K562 (cell line): ENCODE data around the gene ECD.

Experiments
- EGR1 ChIP-seq: fragments of 450-650 bp; conservative IDR thresholded peaks from 2 replicates; pipeline ENCODE4 v1.6.1; 2017; ENCODE audit warnings: mild to moderate bottlenecking
- HNRNPL ChIP-seq: fragments of 200-400 bp; formaldehyde crosslinking; IDR thresholded peaks from 2 replicates; pipeline ENCODE4 v1.6.1; 2017; ENCODE audit warnings: low read depth, mild to moderate bottlenecking, low read length
- NRF1 ChIP-seq, 2 experiments: fragments of 450-650 bp; IDR thresholded peaks in 1 of 2; conservative IDR thresholded peaks in 1 of 2; 2 replicates each; pipeline ENCODE4 v1.6.1; 2014; ENCODE audit warnings: mild to moderate bottlenecking in 2 of 2
- PYGO2 ChIP-seq: fragments of 450-650 bp; IDR thresholded peaks from 2 replicates; pipeline ENCODE4 v1.6.1; 2016; ENCODE audit warnings: mild to moderate bottlenecking, missing genetic modification characterization, moderate library complexity, missing compliant biosample characterization
- TF ChIP-seq, protein P1 (sequence below): sonication (generic); formaldehyde crosslinking; IDR thresholded peaks from 2 replicates; pipeline ENCODE4 v1.8.1; 2023; ENCODE audit warnings: mild to moderate bottlenecking, missing genetic modification reagents
- TF ChIP-seq, protein P2 (sequence below), 3 experiments: IDR thresholded peaks in 2 of 3; conservative IDR thresholded peaks in 1 of 3; 2 replicates each; pipeline ENCODE4 v1.5.1; 2011 to 2012; ENCODE audit warnings: low read length in 3 of 3, mild to moderate bottlenecking in 3 of 3, control low read depth in 2 of 3, improper control_type of control experiment in 1 of 3, inconsistent platforms in 1 of 3, low read depth in 1 of 3, mixed read lengths in 1 of 3, moderate library complexity in 1 of 3; ENCODE audit not compliant: insufficient read depth in 2 of 3

DNA sequence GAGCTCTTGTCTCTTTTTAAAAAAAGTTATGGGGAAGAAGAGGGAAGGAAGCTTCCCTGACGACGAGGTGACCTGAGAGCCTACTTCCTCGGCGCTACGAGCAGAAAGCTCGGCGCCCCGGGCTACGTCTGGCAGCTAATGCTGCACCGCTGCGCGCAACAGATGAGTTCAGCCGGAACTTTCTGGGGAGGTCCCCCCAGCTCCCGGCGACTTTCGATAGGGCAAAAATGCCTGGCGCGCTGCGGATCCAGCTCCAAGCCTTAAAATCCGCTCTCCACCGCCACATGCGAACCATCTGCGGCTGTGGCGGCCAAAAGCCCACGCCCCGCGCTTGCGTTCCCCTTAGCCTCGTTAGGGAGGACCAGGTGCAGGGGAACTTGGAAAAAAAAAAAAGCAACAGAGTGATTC is 71.8 kb downstream of the ECD start:
- TF ChIP-seq NRF1 (conservative IDR thresholded peaks at IDR 0.05 in 1 of 2, IDR thresholded peaks at IDR 0.05 in 1 of 2), result no peak
- no peak for TF ChIP-seq PYGO2 (tag)
- TF ChIP-seq EGR1, result no peak
- TF ChIP-seq, protein P1, sequence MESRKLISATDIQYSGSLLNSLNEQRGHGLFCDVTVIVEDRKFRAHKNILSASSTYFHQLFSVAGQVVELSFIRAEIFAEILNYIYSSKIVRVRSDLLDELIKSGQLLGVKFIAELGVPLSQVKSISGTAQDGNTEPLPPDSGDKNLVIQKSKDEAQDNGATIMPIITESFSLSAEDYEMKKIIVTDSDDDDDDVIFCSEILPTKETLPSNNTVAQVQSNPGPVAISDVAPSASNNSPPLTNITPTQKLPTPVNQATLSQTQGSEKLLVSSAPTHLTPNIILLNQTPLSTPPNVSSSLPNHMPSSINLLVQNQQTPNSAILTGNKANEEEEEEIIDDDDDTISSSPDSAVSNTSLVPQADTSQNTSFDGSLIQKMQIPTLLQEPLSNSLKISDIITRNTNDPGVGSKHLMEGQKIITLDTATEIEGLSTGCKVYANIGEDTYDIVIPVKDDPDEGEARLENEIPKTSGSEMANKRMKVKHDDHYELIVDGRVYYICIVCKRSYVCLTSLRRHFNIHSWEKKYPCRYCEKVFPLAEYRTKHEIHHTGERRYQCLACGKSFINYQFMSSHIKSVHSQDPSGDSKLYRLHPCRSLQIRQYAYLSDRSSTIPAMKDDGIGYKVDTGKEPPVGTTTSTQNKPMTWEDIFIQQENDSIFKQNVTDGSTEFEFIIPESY (CRISPR knock-in tag), result no peak
- TF ChIP-seq, protein P2, sequence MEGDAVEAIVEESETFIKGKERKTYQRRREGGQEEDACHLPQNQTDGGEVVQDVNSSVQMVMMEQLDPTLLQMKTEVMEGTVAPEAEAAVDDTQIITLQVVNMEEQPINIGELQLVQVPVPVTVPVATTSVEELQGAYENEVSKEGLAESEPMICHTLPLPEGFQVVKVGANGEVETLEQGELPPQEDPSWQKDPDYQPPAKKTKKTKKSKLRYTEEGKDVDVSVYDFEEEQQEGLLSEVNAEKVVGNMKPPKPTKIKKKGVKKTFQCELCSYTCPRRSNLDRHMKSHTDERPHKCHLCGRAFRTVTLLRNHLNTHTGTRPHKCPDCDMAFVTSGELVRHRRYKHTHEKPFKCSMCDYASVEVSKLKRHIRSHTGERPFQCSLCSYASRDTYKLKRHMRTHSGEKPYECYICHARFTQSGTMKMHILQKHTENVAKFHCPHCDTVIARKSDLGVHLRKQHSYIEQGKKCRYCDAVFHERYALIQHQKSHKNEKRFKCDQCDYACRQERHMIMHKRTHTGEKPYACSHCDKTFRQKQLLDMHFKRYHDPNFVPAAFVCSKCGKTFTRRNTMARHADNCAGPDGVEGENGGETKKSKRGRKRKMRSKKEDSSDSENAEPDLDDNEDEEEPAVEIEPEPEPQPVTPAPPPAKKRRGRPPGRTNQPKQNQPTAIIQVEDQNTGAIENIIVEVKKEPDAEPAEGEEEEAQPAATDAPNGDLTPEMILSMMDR (IDR thresholded peaks at IDR 0.05 in 2 of 3, conservative IDR thresholded peaks at IDR 0.05 in 1 of 3; ENCODE audit: insufficient read depth in 2 of 3, low read depth in 1 of 3, low read length in 3 of 3), result no peak
- TF ChIP-seq HNRNPL, result no peak
